NCI-H2196 treated with DMSO at 0.1 percent for 48 hours (cell line): ENCODE results near the gene FERD3L.
"Not testable (repeated sequence)": the region's sequence is repeated elsewhere in the genome, so short reads cannot be mapped to it uniquely, and the experiment has no call there.

Experiments used
- DNase-seq: peaks from one replicate; lab custom pipeline; 2025; ENCODE audit not compliant: unreplicated experiment; lab: John Stamatoyannopoulos, UW

Gene FERD3L, protein sequence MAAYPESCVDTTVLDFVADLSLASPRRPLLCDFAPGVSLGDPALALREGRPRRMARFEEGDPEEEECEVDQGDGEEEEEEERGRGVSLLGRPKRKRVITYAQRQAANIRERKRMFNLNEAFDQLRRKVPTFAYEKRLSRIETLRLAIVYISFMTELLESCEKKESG

DNA sequence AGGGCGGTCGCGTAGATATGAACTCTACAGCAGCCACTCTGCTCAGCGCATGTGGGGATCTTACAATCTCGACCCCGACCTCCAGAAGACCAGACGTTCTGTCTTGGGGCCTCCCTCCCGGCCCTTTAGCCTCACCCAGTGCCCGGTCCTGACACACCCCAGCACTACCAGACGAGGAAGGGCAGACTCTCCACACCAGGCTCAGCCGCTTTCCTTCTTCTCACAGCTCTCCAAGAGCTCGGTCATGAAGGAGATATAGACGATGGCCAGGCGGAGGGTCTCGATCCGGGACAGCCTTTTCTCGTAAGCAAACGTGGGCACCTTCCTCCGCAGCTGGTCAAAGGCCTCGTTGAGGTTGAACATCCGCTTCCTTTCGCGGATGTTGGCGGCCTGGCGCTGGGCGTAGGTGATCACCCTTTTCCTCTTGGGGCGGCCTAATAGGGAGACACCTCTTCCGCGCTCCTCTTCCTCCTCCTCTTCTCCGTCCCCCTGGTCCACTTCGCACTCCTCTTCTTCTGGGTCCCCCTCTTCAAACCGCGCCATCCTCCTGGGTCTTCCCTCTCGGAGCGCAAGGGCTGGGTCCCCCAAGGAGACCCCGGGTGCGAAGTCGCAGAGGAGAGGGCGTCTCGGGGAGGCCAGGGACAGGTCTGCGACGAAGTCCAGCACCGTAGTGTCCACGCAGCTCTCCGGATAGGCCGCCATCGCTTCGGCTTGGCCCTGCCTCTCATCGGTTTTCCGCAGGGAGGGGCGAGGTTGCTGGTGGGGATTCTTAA lies at the start of gene FERD3L:
TSS of gene FERD3L (minus strand) at position 761 of the 773 bp plus-strand sequence. CDS start at position 702, 59 bp downstream.
- DNase-seq = no peak

DNA sequence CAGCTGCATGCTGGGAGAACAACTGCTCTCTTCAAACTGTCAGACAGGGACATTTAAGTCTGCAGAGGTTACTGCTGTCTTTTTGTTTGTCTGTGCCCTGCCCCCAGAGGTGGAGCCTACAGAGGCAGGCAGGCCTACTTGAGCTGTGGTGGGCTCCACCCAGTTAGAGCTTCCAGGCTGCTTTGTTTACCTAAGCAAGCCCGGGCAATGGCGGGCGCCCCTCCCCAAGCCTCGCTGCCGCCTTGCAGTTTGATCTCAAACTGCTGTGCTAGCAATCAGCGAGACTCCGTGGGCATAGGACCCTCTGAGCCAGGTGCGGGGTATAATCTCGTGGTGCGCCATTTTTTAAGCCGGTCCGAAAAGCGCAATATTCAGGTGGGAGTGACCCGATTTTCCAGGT lies 49.2 kb upstream of the FERD3L start:
- DNase-seq = not testable (repeated sequence)

DNA sequence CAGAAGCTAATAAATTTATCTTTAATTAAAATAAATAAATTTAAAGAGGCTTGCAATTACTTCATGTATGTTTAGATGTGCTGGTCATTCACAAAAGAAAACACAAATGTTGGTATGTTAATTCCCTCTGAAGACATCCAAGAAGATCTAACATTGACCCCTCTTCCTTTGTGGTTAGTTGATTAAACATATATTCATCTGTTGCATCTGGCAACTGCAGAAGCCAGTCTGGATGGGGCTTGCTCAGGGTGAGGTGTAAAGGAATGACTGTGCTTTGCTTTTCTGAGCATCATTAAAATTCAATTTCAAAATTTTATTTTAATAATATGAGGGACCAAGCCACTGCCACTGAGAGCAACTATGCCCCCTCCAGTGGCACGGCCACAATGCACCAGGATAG lies 36.4 kb upstream of the FERD3L start:
- DNase-seq = no peak

DNA sequence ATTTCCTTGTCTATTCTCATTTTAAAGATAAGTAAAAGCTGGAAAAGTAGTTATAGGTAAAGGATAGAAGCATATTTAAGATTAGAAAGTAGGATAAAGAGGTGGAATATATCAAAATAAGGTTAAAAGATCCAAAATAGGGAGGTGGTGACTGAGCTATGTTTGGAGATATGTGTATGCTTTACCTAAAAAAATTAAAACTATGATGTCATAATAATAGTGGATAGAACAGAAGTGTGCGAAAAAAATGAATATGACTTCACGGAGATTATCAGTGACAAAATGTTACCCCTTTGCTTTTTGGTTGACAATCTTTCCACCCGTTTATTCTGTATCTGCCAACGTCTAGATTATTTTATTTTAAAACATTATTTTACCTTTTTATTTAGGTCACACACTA lies 33.4 kb upstream of the FERD3L start:
- no peak for DNase-seq

DNA sequence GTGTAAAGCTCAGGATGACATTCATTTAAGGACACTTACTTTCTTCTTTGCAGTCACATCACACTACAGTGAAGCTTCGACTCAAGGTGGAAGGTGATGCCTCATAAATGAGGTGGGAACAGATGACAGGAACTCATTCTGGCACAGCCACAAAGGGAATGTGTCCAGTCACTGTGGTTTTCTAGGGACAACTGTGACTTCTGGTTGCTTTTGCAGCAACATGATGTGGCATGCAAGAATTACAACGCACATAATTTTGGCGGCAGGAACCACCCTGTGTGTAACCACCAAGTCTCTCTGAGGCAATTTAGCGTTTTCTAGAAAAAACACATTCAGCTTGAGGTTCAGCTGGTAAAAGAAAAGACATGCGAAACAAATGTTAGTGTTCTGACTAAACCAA lies 32.0 kb upstream of the FERD3L start:
- no peak for DNase-seq

DNA sequence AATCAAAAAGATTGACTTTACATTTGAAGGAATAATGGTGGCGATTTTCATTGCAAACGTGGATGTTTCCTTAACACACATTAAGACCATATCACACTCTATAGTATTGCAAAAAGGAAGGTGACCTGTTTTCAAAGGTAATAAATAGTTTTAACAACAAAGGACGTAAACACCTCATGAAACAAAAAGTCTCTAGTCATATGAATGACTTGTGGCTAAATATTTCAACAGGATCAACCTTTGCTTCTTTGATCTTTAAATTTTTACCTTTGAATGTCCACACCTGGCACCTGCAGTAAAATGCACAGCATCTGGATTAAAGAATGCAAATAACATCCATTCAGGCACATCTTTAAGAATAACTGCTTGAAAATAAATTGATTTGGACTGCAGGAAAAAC lies 30.0 kb upstream of the FERD3L start:
- no peak for DNase-seq

DNA sequence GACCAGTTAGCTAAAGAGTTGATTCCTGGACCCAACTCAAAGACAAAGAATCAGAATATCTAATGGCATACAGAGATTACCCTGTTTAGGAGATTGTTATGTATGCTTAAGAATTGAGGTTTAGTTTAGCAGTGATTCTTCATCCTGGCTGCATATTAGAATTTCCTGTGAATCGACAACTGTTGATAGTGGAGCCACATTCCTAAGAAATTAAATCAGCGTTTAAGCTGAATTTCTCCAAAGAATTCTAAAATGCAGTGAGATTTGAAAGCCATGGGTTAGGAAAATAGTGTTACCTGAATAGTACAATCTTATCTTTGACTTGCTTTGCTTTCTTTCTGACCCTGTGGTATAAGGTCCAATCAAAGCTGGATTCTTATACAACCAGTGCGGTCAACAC lies 16.4 kb upstream of the FERD3L start:
- DNase-seq = no peak

DNA sequence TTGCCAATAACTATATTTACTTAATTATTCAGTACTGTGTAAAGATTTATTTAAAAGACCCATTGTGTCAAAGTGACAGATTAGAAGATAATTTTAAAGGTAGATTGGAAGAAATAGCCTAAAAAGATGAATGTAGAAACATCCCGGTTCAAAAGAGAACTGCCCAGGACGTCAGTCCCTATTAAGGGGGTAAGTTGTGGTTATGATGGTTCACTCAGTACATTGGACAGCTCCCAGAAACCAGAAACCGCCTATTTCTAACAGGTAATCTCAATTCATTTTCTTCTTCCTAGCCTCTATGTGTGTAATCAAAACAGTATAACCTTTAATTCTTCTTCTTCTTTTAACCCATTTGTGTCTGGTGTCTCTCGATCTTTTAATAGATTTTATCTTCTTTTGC lies 1.5 kb upstream of the FERD3L start:
- DNase-seq = no peak

DNA sequence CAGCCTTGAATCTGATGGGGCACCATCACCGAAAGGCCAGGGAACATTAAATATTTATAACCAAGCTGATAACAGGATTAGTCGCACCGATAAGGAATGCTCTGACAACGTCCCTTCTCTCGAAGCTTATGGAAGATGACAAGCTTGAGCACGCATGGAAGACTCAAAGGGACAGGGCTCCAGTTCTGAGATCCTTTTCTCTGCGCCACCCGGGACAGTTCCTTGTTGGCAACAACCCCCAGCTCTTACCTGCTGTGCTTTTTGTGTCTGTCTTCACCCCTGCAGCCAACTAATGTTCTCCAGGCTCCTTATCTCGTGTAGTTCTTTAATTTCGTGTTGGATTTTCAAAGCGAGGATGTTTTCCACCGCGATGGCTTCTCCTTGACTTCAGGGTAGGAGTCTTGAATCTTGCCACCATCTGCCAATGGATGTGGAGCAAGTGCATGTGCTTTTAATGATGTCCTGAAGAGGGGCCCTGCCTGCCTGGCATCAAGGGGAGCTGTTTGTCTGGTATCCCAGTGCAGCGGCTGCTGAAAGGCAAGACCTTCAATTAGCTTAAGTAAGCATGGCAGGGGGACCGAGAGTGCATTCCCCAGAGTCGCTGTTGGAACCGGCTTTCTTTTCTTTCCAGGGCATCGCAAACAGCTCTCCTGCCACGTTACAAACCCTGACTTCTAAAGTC lies 354 bp upstream of the FERD3L start:
- no peak for DNase-seq

DNA sequence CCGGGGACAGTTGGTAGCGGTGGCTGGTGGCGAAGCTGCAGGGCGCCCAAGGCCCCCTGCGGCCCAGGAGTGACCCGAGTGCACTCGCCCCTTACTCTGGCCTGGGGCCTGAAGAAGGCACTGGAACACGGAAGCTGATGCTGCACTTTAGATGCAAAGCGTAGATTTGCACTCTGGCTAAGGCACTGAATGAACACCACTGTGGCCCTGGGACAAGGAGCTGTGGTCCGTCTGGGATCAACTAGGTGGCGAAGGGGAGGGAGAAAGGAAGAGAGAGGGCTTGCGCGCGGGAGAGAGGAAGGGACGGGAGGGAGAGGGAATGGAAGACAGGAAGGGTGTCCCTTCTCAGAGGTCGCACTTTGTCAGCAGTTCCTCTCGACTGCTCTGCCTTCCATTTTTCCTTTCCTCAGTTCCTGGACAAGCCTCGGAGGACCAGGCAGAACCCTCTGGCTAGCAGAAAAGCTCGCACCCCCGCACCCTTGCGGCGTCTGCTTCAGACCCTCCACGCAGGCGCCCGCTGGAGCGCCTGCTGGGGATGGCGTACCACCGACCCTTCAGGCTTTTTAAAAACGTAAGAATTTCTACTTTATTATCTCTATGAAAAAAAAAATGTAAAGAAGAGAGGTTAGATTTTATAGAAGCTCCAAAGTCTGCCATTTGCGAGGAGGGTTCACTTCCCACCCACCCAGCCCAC lies 1.2 kb downstream of the FERD3L start:
- DNase-seq = no peak

DNA sequence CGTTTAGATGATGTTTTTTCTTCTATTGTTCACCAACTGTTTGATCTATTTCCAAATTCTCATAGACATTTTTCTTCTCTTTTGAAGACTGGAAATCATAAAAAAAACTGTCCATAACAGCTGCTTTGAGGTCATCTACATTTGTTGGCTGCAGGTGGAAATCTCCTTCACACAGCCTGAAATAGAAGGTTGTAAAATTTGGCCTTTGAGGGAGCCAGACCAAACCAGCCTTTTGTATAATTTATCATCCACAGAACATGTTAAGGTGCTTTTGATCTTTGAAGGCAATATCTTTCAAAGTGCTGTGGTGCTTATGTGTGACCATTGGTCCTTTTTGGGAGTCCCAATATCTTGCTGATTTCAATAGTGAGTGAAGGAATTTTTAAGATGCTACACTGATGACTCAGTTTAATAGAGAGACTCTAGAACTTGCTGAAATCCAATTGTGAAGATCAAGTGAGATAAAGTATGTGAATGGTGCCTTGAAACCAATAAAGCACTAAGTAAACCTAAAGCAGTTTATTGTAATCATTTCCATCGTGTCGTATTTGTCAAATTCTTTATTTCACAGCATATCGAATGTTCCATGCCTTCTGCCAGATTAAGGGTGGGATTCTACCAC lies 5.4 kb downstream of the FERD3L start:
- DNase-seq = no peak

DNA sequence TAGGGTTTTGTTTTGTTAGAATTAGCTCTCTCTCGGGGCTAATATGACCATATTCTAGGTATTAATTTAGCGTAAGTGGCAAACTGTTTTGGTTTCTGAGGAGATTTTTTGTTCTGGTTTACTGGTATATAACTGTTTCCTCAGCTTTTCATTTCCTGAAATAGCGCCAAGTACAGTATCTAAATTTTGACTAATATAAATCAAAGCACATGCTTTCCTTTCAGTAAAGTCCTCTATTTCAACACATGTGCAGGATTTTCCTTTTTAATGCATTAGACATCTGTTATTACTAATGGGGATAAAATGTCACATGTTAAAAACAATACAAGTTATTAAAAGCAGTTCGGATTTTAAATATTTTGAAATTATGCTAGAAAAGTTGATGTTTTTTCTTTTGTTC lies 11.3 kb downstream of the FERD3L start:
- DNase-seq = no peak

DNA sequence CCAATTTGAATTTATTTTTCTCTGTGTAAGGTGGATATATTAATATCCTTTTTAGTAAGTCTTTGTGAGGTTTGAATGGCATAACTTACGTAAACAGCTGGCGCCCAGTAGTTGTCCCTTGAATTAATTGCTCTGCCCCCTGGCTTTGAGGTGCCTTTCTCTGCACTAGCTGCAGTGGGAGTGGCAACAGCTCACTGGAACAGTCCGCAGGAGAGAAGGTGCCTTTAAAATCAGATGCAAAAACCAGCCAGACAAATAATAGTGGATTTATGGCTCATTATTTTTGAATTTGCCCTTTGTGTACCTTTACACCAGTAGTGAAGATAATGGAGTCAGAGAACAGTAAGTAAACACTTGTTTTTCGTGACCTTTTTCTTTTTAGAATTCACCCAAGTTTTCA lies 11.8 kb downstream of the FERD3L start:
- DNase-seq = no peak

DNA sequence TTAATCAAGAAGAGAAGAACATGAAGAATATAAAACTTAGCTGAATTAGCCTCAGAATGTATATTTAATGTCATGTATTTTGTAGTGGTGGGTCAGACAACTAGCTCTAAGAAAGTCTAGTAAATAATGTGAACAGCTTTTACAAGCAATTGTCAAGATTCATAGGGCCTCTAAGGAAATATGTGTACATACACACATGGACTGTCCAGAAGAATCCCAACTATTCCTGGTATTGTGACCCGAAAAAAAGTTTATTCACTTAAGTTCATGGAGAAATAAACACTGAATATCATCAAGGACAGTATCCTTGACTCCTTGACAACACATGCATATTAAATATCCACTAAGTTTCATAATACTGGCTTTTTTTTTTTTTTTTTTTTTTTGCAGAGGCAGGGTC lies 16.4 kb downstream of the FERD3L start:
- no peak for DNase-seq

DNA sequence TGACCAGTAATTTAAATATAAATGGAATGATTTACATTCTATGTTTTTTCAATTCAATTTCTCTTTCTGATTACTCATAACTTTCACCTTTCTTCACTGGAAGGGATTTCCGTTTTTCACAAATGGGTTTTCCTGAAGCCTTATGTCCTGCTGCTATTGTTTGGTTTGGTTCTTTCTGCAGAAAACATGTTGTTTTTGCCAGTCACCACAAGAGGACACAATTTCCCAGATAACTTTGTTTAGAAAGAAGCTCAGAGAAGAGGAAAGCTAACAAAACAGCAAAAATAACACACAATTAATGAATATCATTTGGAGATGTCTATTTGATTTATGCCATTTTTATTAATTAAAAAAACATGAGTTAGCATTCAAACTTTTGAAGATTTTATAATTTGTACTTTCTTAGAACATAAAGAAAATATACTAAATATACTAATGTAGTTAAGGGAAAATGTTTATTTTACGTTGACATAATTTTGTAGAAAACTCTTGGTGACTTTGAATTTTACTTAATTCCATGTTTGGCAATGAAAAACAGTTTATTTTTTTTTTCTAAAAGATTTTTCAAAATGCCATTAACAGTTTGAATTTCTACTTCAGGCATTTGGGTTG lies 23.1 kb downstream of the FERD3L start:
- DNase-seq = no peak

DNA sequence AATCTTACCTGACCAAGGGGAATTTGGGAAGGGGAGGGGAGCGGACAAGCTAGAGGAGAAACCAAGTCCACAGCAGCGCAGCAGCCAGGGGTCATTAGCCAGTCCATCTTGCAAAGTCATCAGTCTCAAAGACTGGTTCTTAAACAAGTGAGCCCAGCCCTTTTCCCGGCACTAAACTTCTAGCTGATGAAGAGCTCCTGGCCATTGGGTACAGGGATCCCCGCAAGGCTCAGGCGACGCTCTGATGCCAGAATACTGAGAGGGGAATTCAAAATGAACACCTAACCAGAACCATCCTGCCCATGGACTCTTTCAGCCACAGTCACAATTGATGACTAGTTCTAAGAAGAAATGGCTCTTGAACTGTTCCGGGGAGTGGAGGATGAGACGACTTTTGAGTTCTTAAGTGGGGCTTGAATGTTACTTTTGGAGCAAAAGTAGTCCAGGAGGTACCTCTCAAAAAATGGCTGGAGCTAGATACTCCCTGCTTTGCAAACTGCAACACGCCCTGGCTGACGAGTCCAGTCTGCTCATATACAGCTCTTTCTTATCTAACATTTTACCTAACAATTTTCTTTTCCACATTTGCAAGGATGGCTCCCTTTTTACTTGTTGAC lies 25.2 kb downstream of the FERD3L start:
- no peak for DNase-seq

DNA sequence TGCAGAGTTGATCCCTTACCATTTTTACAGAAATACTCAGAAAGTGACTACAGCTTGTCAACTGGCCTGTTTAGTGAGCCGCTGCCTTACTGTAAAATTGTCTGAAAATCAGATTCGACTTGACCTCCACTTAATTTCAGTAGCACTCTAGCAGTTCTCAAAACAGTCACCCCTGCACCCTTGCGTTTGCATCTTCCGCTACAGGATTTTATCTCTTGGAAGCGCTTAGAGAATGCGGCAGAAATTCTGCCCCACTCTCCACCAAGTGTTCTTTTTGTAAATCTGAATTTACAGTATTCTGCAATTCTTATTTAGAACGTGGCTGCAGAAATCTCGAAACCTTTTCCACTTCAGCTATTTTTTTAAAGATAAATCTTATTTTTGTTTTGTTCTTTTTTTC lies 25.8 kb downstream of the FERD3L start:
- DNase-seq = no peak

DNA sequence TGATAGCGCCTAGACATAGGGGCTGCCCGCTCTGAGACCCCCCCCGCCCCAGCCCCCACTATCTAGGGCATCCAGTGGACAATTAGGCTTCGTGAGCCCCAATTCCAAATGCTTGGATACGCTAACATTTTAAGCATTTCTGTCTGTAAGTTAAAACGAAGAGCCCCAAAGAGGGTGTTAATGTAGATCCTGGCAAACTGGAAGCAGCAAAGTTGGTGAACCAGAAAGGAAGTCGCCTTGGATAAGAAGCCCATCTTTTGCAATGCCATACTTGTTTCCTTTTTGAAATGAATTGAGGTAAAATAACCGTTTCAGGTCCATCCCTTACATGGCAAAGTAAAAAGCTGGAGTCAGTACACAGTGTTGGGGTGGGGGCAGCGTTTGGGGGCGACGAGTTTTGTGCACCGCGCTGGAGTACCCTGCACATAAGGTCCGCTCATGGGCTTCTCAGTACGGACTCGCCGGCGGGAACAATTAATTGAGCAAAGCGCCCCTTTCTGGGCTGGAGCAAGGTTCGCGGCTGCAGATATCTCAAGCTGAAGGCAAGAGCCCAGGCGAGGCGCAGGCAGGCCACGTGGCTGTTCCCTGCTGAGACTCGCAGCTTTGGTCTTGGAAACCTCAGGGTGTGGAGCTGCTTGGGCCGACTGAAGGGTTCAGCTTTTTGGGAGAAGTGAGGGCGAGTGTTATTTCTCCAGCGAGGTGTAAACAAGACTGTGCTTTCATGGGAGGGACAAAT lies 26.4 kb downstream of the FERD3L start:
- no peak for DNase-seq

DNA sequence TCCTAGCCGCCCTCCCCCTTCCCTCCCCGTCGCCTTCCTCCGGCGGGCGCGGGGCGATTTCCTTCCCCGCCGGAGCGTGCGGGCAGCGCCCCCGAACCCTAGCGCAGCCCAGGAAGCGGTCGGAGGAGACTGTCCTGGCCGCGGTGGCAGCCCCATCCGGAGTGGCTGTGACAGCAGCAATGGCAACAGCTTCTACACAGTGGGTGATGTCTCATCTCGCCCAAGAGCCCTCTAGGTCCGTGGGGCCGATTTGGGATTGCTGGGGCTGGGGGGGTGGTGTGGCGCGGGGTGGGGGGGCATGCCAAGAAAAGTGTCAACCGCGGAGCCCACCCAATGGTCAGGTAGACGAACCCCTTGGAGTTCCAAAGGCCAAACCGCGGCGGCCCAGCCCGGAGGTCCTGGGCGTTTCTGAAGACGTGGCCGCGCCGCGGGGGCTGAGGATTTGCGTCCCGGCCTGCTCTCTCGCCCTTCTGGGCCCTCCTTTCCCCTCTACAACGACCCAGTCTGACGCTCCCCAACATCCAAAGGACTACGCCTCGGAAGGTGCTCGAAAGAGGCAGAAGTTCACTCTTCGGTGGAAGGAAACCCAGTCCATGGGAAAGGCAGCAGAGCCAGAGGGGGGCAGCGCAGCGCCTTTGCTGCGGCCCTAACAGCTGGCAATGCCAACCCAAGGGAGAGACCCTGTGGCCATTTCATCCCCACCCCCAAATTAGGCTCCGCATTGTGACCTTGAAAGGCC lies 27.2 kb downstream of the FERD3L start:
- DNase-seq = no peak
